Measurements from ENCODE around the gene DIDO1.

- TF ChIP-seq CTCF (IDR thresholded peaks at IDR 0.05): no peak
- no peak for TF ChIP-seq POLR2A (IDR thresholded peaks at IDR 0.05)
Observed at GRCh38 chr20:62906647-62907375, 19.5 kb downstream of the DIDO1 start.
